SU-DHL-6 (cell line): ENCODE measurements around the gene C1D.

Experiments
- EZH2phosphoT487 ChIP-seq: fragments of 200-600 bp; sonication (generic), shearing (Covaris generic); conservative IDR thresholded peaks from 2 replicates; pipeline ENCODE4 v1.6.1; 2018; ENCODE audit warnings: mild to moderate bottlenecking, antibody characterized with exemption, low read length, moderate library complexity, mixed read lengths
- TF ChIP-seq, protein P1 (sequence below): fragments of 200-600 bp; sonication (generic); IDR thresholded peaks from one replicate; pipeline ENCODE4 v1.5.1; 2017; ENCODE audit warnings: antibody characterized with exemption, mild to moderate bottlenecking, low read length, moderate library complexity; ENCODE audit not compliant: insufficient read depth, poor library complexity, severe bottlenecking

DNA sequence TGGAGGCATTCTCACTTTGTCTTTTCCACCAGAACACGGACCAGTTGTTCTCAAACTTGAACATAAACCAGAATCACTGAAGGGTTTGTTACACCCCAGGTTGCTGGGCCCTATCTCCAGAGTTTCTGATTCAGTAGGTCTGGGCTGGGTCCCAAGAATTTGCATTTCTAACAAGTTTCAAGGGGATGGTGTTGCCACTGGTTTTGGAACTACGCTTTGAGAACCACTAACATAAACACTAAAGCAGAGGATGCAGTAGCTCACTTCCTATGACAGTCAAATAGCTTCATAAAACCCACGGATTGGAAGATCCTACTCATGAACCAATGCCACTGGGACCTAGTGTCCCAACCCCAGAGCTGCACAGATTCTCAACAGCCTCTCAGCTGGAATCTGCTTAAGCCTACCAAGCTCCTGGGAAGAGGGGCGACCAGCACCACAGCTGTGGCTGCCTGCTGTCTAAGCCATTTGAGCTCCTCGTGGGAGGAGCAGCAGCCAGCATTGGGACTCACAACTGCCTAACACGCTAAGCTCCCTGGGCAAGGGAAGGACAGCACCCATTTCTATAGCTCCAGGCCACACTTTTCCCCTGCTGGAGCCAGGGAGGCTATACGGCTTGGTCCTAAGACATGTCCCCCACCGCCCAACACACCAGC is 62.5 kb downstream of the C1D start:
- TF ChIP-seq, protein P1, sequence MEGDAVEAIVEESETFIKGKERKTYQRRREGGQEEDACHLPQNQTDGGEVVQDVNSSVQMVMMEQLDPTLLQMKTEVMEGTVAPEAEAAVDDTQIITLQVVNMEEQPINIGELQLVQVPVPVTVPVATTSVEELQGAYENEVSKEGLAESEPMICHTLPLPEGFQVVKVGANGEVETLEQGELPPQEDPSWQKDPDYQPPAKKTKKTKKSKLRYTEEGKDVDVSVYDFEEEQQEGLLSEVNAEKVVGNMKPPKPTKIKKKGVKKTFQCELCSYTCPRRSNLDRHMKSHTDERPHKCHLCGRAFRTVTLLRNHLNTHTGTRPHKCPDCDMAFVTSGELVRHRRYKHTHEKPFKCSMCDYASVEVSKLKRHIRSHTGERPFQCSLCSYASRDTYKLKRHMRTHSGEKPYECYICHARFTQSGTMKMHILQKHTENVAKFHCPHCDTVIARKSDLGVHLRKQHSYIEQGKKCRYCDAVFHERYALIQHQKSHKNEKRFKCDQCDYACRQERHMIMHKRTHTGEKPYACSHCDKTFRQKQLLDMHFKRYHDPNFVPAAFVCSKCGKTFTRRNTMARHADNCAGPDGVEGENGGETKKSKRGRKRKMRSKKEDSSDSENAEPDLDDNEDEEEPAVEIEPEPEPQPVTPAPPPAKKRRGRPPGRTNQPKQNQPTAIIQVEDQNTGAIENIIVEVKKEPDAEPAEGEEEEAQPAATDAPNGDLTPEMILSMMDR: no peak
- TF ChIP-seq EZH2phosphoT487: no peak
